ENCODE measurements around the gene SLC35E4.
"Not testable (repeated sequence)": the region's sequence is repeated elsewhere in the genome, so short reads cannot be mapped to it uniquely, and the experiment has no call there.

The SLC35E4 gene

GRCh38 chr22:30675436-30675835, 39.9 kb downstream of the SLC35E4 start:
- H3K36me3 ChIP-seq (replicated peaks): no peaks in the 10 kb centered on the region
- H3K27ac ChIP-seq: no peak overlapping the region
- H3K27me3 ChIP-seq (replicated peaks): no peaks in the 10 kb centered on the region
- DNase-seq: no peak
- no peak overlapping the region for H3K4me3 ChIP-seq (ENCODE audit: low read depth, low read length)
- in situ Hi-C loops (cut with HindIII; ENCODE audit: low pct_ligation_motif_present, low sequenced_read_pairs): no loop called here
- TF ChIP-seq, protein P1, sequence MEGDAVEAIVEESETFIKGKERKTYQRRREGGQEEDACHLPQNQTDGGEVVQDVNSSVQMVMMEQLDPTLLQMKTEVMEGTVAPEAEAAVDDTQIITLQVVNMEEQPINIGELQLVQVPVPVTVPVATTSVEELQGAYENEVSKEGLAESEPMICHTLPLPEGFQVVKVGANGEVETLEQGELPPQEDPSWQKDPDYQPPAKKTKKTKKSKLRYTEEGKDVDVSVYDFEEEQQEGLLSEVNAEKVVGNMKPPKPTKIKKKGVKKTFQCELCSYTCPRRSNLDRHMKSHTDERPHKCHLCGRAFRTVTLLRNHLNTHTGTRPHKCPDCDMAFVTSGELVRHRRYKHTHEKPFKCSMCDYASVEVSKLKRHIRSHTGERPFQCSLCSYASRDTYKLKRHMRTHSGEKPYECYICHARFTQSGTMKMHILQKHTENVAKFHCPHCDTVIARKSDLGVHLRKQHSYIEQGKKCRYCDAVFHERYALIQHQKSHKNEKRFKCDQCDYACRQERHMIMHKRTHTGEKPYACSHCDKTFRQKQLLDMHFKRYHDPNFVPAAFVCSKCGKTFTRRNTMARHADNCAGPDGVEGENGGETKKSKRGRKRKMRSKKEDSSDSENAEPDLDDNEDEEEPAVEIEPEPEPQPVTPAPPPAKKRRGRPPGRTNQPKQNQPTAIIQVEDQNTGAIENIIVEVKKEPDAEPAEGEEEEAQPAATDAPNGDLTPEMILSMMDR (IDR thresholded peaks at IDR 0.05; ENCODE audit: low read depth, low read length, missing control alignments): no peak

- H3K4me3 ChIP-seq (ENCODE audit: low read depth, low read length); DNase-seq; H3K36me3 ChIP-seq (replicated peaks); H3K27me3 ChIP-seq (replicated peaks); H3K27ac ChIP-seq; in situ Hi-C loops (cut with HindIII; ENCODE audit: low pct_ligation_motif_present, low sequenced_read_pairs): not testable (repeated sequence)
Measured at GRCh38 chr22:30676565-30676964, 41.0 kb downstream of the SLC35E4 start.

DNA sequence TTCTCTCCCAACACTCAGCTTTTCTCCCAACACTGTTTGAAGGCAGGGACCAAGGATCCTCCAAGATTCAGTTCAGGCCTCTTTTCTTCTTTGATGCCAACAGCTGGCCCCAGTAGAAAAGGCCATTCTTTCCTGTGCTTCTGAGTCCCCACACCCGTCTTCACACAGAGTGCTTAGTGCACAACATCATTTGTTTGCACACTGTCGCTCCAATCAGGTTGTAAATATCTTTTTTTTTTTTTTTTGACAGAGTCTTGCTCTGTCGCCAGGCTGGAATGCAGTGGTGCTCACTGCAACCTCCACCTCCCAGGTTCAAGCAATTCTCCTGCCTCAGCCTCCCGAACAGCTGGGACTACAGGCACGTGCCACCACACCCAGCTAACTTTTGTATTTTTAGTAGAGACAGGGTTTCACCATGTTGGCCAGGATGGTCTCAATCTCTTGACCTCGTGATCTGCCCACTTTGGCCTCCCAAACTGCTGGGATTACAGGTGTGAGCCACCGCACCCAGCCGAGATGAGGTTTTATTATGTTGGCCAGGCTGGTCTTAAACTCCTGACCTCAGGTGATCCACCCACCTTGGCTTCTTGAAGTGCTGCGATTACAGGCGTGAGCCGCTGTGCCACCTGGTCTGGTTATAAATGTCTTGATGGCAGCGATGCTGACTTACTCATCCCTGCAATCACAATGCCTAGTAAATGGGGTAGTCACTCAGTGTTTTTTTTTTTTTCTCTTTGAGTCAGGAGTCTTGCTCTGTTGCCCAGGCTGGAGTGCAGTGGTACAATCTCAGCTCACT, 44.5 kb downstream of the SLC35E4 start:
- H3K4me3 ChIP-seq (ENCODE audit: low read depth, low read length); H3K27ac ChIP-seq; DNase-seq; H3K27me3 ChIP-seq (replicated peaks); H3K36me3 ChIP-seq (replicated peaks); in situ Hi-C loops (cut with HindIII; ENCODE audit: low pct_ligation_motif_present, low sequenced_read_pairs): not testable (repeated sequence)

GRCh38 chr22:30680991-30681770, 45.6 kb downstream of the SLC35E4 start:
- H3K27ac ChIP-seq: no peak overlapping the region
- in situ Hi-C loops (cut with HindIII; ENCODE audit: low pct_ligation_motif_present, low sequenced_read_pairs): no loop called here
- H3K36me3 ChIP-seq (replicated peaks): no peaks in the 10 kb centered on the region
- no peak overlapping the region for H3K4me3 ChIP-seq (ENCODE audit: low read depth, low read length)
- H3K27me3 ChIP-seq (replicated peaks): no peaks in the 10 kb centered on the region
- DNase-seq: no peak
- TF ChIP-seq, protein P1 (IDR thresholded peaks at IDR 0.05; ENCODE audit: low read depth, low read length, missing control alignments): no peak

DNA sequence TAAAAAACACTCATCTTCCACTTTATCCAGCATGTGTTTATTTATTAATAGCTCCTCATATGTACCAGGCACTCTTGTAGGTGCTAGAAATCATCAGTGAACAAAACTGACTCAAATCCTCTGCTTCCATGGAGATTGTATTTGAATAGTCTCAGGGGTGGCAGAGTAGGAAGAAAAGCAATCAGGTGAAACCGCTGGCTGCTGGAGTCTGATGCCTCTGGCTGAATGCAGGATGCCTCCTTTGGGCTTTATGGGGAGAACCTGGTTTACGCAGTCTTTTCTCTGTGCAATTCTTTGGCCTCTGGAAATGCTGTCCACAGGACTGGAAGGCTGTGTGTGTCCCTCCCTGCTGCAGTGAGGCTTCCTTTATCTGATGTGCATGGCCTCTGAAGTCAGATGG, 46.2 kb downstream of the SLC35E4 start:
- in situ Hi-C loops (cut with HindIII; ENCODE audit: low pct_ligation_motif_present, low sequenced_read_pairs): no loop called here
- TF ChIP-seq, protein P1 (IDR thresholded peaks at IDR 0.05; ENCODE audit: low read depth, low read length, missing control alignments): no peak
- H3K36me3 ChIP-seq (replicated peaks): no peaks in the 10 kb centered on the region
- no peak overlapping the region for H3K4me3 ChIP-seq (ENCODE audit: low read depth, low read length)
- no peak for DNase-seq
- H3K27ac ChIP-seq: no peak overlapping the region
- H3K27me3 ChIP-seq (replicated peaks): no peaks in the 10 kb centered on the region

DNA sequence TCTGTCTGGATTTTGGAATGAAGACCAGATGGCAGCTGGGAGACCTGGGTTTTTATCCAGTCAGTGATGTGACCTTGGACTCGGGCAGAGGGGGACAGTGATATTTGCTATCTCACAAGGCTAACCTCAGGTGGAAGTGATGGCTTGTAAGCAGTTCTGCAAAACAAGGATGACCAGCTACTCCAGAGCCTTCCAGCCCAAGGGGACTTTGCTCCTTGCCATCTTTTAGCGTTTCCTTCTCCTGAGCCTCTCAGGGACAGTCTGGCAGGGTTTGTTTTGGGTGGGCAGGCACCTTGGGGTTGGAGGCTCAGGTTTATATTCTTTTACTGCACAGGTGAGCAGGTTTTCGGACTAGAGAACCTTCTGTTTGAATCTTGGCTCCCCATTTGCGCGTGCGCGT, 49.6 kb downstream of the SLC35E4 start:
- no peak overlapping the region for H3K4me3 ChIP-seq (ENCODE audit: low read depth, low read length)
- in situ Hi-C loops (cut with HindIII; ENCODE audit: low pct_ligation_motif_present, low sequenced_read_pairs): no loop called here
- H3K36me3 ChIP-seq (replicated peaks): no peaks in the 10 kb centered on the region
- DNase-seq: no peak
- TF ChIP-seq, protein P1 (IDR thresholded peaks at IDR 0.05; ENCODE audit: low read depth, low read length, missing control alignments): no peak
- H3K27me3 ChIP-seq (replicated peaks): no peaks in the 10 kb centered on the region
- H3K27ac ChIP-seq: no peak overlapping the region
